Natural killer cell (primary cell): ENCODE measurements around the gene PRDM16. TPM values are rescaled to one million over a fixed set of nuclear protein-coding genes. Genes with fewer than 3 reads are reported as not detected.

Experiments used
- ATAC-seq, 3 donors: fragments of 150-1000 bp in 2 of 3; fragments of 200-7000 bp in 1 of 3; cut with Tn5 transposase; 1 replicate in 1 of 3; 2 replicates in 2 of 3; pipeline ENCODE4 v1.10.0; 2021; ENCODE audit warnings: mild to moderate bottlenecking in 2 of 3, moderate library complexity in 2 of 3
- DNase-seq, 2 donors: peaks; one replicate each; pipeline versions ENCODE4 v3.0.0 to v3.0.0-alpha.2; 2013 to 2021; ENCODE audit warnings: mixed read lengths in 1 of 2
- H3K27ac ChIP-seq: one replicate; pipeline ENCODE4 v1.5.1; 2013; ENCODE audit warnings: mild to moderate bottlenecking, low read length
- H3K27me3 ChIP-seq: one replicate; pipeline ENCODE4 v1.6.1; 2013; ENCODE audit warnings: low read length; ENCODE audit not compliant: control insufficient read depth, insufficient read depth
- H3K36me3 ChIP-seq: one replicate; pipeline ENCODE4 v1.6.1; 2013; ENCODE audit warnings: low read length; ENCODE audit not compliant: control insufficient read depth, insufficient read depth
- H3K4me1 ChIP-seq: one replicate; pipeline ENCODE4 v1.6.1; 2013; ENCODE audit warnings: low read length; ENCODE audit not compliant: control insufficient read depth, insufficient read depth
- H3K4me3 ChIP-seq: one replicate; pipeline ENCODE4 v1.5.1; 2013; ENCODE audit warnings: low read length
- H3K9me3 ChIP-seq: one replicate; pipeline ENCODE4 v1.6.1; 2013; ENCODE audit warnings: low read length; ENCODE audit not compliant: control insufficient read depth, insufficient read depth
- H3K27ac Mint-ChIP-seq, 2 donors: one replicate each; pipeline ENCODE4 v1.8.0; 2022; ENCODE audit warnings: mild to moderate bottlenecking in 2 of 2, mixed read lengths in 2 of 2, moderate library complexity in 1 of 2
- H3K27me3 Mint-ChIP-seq, 2 donors: one replicate each; pipeline ENCODE4 v1.8.0; 2022; ENCODE audit warnings: low read depth in 2 of 2, mixed read lengths in 2 of 2
- H3K36me3 Mint-ChIP-seq: one replicate; pipeline ENCODE4 v1.8.0; 2022; ENCODE audit warnings: mixed read lengths
- H3K4me1 Mint-ChIP-seq, 2 donors: one replicate each; pipeline ENCODE4 v1.8.0; 2022; ENCODE audit warnings: mixed read lengths in 2 of 2
- H3K4me3 Mint-ChIP-seq: one replicate; pipeline ENCODE4 v1.8.0; 2022; ENCODE audit warnings: mild to moderate bottlenecking, moderate library complexity, mixed read lengths
- H3K9me3 Mint-ChIP-seq, 2 donors: one replicate each; pipeline ENCODE4 v1.8.0; 2022; ENCODE audit warnings: mixed read lengths in 2 of 2
- CTCF ChIP-seq: fragments of 200-600 bp; IDR thresholded peaks from one replicate; pipeline ENCODE4 v1.8.0; 2022; ENCODE audit warnings: antibody characterized with exemption
- whole genome bisulfite sequencing: methylation state at CpG from one replicate; pipeline ENCODE4 v1.1.7; 2013; ENCODE audit warnings: missing lambda C conversion rate; ENCODE audit not compliant: insufficient coverage; 5-methylcytosine and 5-hydroxymethylcytosine counted together
- intact Hi-C: fragments of 100-400 bp; cut with micrococcal nuclease; formaldehyde crosslinking; loops from one replicate; pipeline ENCODE4 v1.14.2; 2022
- total RNA-seq, 4 donors: library from RNA; stranded (reverse); fragments of 120-200 nt in 1 of 4; gene quantifications; one replicate each; pipeline versions ENCODE4 v1.2.3 to v1.2.4, GENCODE V29; 2013 to 2022

The PRDM16 gene
- total RNA-seq, 3 donors from 2014 or later (not counting 1 experiment from before 2014, with no cell fraction given): 0.25 to 0.64 TPM; not detected in 1

- H3K27me3 ChIP-seq: peaks cover 8% of the 10 kb centered on the region
- no peaks in the 10 kb centered on the region for H3K9me3 Mint-ChIP-seq
- peaks cover 7 to 22% of the 10 kb centered on the region in 2 donors for H3K27me3 Mint-ChIP-seq
- H3K27ac ChIP-seq: no peak overlapping the region
- H3K4me3 ChIP-seq: no peak overlapping the region
- H3K4me3 Mint-ChIP-seq: no peak overlapping the region
- WGBS: 79% methylated on average over 12 of the region's 13 CpGs
- H3K4me1 Mint-ChIP-seq: no peaks in the 10 kb centered on the region
- no peaks in the 10 kb centered on the region for H3K4me1 ChIP-seq
- no peaks in the 10 kb centered on the region for H3K36me3 Mint-ChIP-seq
- no peak for ATAC-seq
- no peak overlapping the region for H3K27ac Mint-ChIP-seq
- no peaks in the 10 kb centered on the region for H3K36me3 ChIP-seq
- no peak for TF ChIP-seq CTCF
- intact Hi-C loops: no loop called here
- DNase-seq: no peak
- no peaks in the 10 kb centered on the region for H3K9me3 ChIP-seq
Observed at GRCh38 chr1:3074297-3074741, 5.3 kb downstream of the PRDM16 start.

GRCh38 chr1:3074800-3075199 lies 5.8 kb downstream of the PRDM16 start:
- H3K9me3 ChIP-seq: no peaks in the 10 kb centered on the region
- H3K27me3 ChIP-seq: peaks cover 8% of the 10 kb centered on the region
- Mint-ChIP-seq H3K27me3 (peaks cover 8 to 23% of the 10 kb centered on the region in 2 donors), H3K9me3 (no peaks in the 10 kb centered on the region), H3K4me3 (no peak overlapping the region), H3K4me1 (no peaks in the 10 kb centered on the region), H3K36me3 (no peaks in the 10 kb centered on the region), H3K27ac (no peak overlapping the region)
- H3K4me3 ChIP-seq: no peak overlapping the region
- H3K4me1 ChIP-seq: no peaks in the 10 kb centered on the region
- DNase-seq (no peak), ATAC-seq (no peak)
- WGBS: 91% methylated on average over 11 of the region's 12 CpGs
- H3K27ac ChIP-seq: no peak overlapping the region
- H3K36me3 ChIP-seq: no peaks in the 10 kb centered on the region
- no peak for TF ChIP-seq CTCF
- intact Hi-C loops: no loop called here

GRCh38 chr1:3075666-3076362 lies 6.8 kb downstream of the PRDM16 start:
- ATAC-seq (no peak), DNase-seq (no peak)
- Mint-ChIP-seq H3K4me1 (no peaks in the 10 kb centered on the region), H3K27ac (no peak overlapping the region), H3K36me3 (no peaks in the 10 kb centered on the region), H3K27me3 (peaks cover 10 to 23% of the 10 kb centered on the region in 2 donors), H3K9me3 (no peaks in the 10 kb centered on the region), H3K4me3 (no peak overlapping the region)
- Histone ChIP-seq H3K4me3 (no peak overlapping the region), H3K27ac (no peak overlapping the region), H3K27me3 (peaks cover 8% of the 10 kb centered on the region), H3K9me3 (no peaks in the 10 kb centered on the region), H3K4me1 (no peaks in the 10 kb centered on the region), H3K36me3 (no peaks in the 10 kb centered on the region)
- intact Hi-C loops: no loop called here
- TF ChIP-seq CTCF: no peak
- 90% methylated on average over 36 of the region's 36 CpGs for WGBS

GRCh38 chr1:3076363-3076740 lies 7.3 kb downstream of the PRDM16 start:
- Histone ChIP-seq H3K27ac (no peak overlapping the region), H3K4me1 (no peaks in the 10 kb centered on the region), H3K36me3 (no peaks in the 10 kb centered on the region), H3K27me3 (peaks cover 8% of the 10 kb centered on the region), H3K4me3 (no peak overlapping the region), H3K9me3 (no peaks in the 10 kb centered on the region)
- H3K27me3 Mint-ChIP-seq: peaks cover 10 to 23% of the 10 kb centered on the region in 2 donors
- no peaks in the 10 kb centered on the region for H3K36me3 Mint-ChIP-seq
- no peaks in the 10 kb centered on the region for H3K9me3 Mint-ChIP-seq
- TF ChIP-seq CTCF: no peak
- intact Hi-C loops: no loop called here
- WGBS: 81% methylated on average over 11 of the region's 11 CpGs
- DNase-seq (no peak), ATAC-seq (no peak)
- H3K4me3 Mint-ChIP-seq: no peak overlapping the region
- H3K4me1 Mint-ChIP-seq: no peaks in the 10 kb centered on the region
- no peak overlapping the region for H3K27ac Mint-ChIP-seq
